Muscle layer of duodenum (tissue), 2 donors: ENCODE data around the gene TAS2R16.

Experiments used
- H3K27ac ChIP-seq: one replicate; pipeline ENCODE4 v1.7.0; 2013; ENCODE audit warnings: mild to moderate bottlenecking, low read length
- H3K27me3 ChIP-seq: one replicate; pipeline ENCODE4 v1.7.0; 2013; ENCODE audit warnings: low read depth, mild to moderate bottlenecking, control low read depth, low read length
- H3K36me3 ChIP-seq, 2 donors: one replicate each; pipeline ENCODE4 v1.7.0; 2013; ENCODE audit warnings: low read length in 2 of 2, control low read depth in 1 of 2, mild to moderate bottlenecking in 1 of 2; ENCODE audit not compliant: insufficient read depth in 2 of 2, control insufficient read depth in 1 of 2
- H3K4me1 ChIP-seq, 2 donors: one replicate each; pipeline ENCODE4 v1.7.0; 2013; ENCODE audit warnings: low read length in 2 of 2, mild to moderate bottlenecking in 2 of 2, control low read depth in 1 of 2, moderate library complexity in 1 of 2; ENCODE audit not compliant: insufficient read depth in 2 of 2, control insufficient read depth in 1 of 2
- H3K4me3 ChIP-seq, 2 donors: one replicate each; pipeline ENCODE4 v1.7.0; 2013; ENCODE audit warnings: low read length in 2 of 2, low read depth in 1 of 2, mild to moderate bottlenecking in 1 of 2
- H3K9me3 ChIP-seq, 2 donors: one replicate each; pipeline ENCODE4 v1.7.0; 2013; ENCODE audit warnings: low read length in 2 of 2, control low read depth in 1 of 2, mild to moderate bottlenecking in 1 of 2; ENCODE audit not compliant: control insufficient read depth in 1 of 2
- donor health status: healthy.

The TAS2R16 gene

DNA sequence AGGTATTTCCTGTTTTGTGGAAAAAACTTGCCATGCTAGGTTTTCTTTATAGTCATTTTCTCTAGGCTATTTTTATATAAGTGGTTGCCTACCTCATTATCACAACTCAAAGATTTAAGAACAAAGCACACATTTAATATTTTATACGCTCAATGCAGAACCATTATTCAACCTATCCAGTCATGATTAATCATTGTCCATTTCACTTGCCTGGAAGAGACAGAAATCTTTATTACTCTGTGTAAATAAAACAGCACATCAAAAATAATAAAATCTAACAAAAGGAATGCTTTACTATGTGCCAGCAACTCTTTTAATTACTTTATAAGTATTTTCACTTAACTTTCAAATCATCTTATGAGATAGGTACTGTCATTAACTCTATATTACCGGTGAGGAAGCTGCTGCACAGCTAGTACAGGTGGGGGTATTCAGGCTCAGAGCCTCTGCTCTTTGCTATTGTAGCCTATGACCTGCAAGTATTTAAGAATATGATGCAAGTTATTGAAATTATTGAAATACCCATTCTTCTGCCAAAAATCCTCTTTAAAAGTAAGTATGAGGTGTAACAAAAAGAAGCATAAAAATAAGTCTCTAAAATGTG is 16.4 kb upstream of the TAS2R16 start:
- no peaks in the 10 kb centered on the region for H3K4me1 ChIP-seq
- H3K9me3 ChIP-seq, result no peaks in the 10 kb centered on the region
- H3K36me3 ChIP-seq, result no peaks in the 10 kb centered on the region
- no peak overlapping the region for H3K27ac ChIP-seq
- no peak overlapping the region for H3K4me3 ChIP-seq
- H3K27me3 ChIP-seq, result no peaks in the 10 kb centered on the region

DNA sequence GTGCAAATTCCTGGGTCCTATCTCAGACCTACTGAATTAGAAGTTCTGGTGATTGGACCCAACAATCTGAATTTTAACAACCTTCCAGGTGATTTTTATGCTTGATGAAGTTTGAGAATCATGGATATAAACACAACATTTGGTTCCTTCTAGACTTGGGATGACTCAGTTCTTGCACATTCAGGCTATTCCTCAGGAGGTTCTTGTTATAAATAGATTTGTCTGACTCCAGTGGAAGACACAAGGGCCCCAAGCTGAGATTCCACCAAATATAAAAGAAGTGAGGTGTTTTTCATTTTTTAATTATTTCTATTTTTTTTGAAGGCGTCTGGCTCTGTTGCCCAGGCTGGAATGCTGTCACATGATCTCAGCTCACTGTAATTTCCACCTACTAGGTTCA is 9.4 kb upstream of the TAS2R16 start:
- Histone ChIP-seq H3K36me3 (no peaks in the 10 kb centered on the region), H3K27ac (no peak overlapping the region), H3K4me1 (no peaks in the 10 kb centered on the region), H3K4me3 (no peak overlapping the region), H3K27me3 (no peaks in the 10 kb centered on the region), H3K9me3 (no peaks in the 10 kb centered on the region)

DNA sequence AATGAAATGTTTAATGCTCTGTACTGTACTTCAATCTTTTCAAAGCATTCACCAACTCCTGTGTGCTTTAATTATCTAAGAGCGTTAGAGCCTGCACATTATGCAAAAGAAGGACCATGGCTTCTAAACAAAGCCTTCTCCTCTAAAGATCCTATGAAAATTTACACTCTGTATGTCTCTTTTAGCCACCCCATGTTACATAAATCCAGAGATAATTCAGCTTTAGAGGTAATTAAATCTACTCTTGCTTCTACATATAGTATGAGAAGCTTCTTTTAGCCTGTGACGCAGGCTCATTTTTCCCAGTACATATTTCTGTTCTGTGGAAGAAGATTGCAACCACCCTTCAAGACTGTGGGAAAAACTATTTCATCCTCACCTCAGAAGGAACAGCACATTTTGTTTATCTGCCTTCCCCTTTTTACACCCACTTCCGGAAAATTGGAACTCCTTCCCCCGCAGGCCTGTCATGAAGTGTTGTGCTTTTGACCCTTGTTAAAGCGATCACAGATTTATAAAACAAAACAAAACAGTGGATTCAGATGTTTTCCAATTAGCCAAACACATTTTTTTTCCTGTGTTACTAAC is 8.1 kb upstream of the TAS2R16 start:
- H3K36me3 ChIP-seq, result no peaks in the 10 kb centered on the region
- H3K27me3 ChIP-seq, result no peaks in the 10 kb centered on the region
- no peaks in the 10 kb centered on the region for H3K4me1 ChIP-seq
- H3K9me3 ChIP-seq, result no peaks in the 10 kb centered on the region
- H3K27ac ChIP-seq, result no peak overlapping the region
- H3K4me3 ChIP-seq, result no peak overlapping the region

DNA sequence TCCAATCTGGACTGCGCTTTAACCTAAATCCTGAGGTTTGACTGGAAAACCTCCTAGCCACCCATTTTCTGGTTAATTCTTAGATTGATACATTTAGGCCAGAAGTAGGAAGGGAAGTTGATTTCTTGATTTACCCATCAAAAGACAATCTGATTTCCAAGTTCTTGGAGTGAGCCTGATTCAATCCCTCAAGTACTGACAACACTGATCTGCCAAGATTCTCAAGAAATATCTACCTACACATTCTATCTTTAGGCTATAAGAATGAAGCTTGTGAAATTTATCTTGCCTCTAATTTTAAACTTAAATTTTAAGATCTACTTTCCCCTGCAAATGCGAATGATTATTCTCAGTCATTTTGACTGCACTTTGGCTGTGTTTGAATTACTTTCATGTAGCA is 5.9 kb downstream of the TAS2R16 start:
- H3K27ac ChIP-seq, result no peak overlapping the region
- no peaks in the 10 kb centered on the region for H3K9me3 ChIP-seq
- no peaks in the 10 kb centered on the region for H3K36me3 ChIP-seq
- no peak overlapping the region for H3K4me3 ChIP-seq
- H3K27me3 ChIP-seq, result no peaks in the 10 kb centered on the region
- no peaks in the 10 kb centered on the region for H3K4me1 ChIP-seq

DNA sequence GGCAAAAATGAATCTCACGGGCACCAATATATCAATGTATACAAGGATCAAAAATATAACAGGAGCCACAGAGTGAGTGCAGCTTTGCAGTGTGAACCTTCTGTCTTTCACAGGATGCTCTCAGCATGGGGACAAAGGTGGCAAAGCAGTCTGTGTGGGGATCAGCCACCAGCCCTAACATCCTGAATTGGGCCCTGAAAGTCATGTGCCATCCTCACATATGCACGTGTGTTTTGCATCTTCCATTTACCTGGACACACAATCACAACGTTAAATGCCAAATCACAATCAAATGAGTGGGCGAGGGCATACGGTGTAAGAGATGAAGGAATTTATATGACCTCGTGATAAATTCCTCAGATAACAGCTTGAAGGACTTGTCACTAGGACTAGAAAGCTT is 6.5 kb downstream of the TAS2R16 start:
- Histone ChIP-seq H3K36me3 (no peaks in the 10 kb centered on the region), H3K9me3 (no peaks in the 10 kb centered on the region), H3K27me3 (no peaks in the 10 kb centered on the region), H3K27ac (no peak overlapping the region), H3K4me1 (no peaks in the 10 kb centered on the region), H3K4me3 (no peak overlapping the region)

DNA sequence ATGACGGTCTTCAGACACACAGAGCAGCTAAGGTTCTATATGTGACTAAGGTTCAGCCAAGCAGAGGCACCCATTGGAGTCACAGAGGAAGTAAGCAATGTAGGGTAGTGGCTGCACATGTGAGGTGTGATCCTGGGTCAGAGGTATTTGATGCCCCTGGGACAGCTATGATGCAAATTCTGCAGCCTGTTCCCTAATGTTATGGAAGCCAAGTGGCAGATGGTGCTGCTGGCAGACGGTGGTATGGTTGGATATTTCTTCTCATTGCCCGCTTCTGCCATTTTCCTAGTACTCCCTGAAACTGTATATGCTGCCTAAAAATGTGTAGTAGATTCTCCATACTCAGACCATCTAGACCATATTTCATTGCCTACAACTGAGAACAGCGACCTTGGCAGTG is 7.2 kb downstream of the TAS2R16 start:
- no peak overlapping the region for H3K4me3 ChIP-seq
- no peaks in the 10 kb centered on the region for H3K36me3 ChIP-seq
- no peaks in the 10 kb centered on the region for H3K27me3 ChIP-seq
- no peaks in the 10 kb centered on the region for H3K9me3 ChIP-seq
- no peaks in the 10 kb centered on the region for H3K4me1 ChIP-seq
- no peak overlapping the region for H3K27ac ChIP-seq

DNA sequence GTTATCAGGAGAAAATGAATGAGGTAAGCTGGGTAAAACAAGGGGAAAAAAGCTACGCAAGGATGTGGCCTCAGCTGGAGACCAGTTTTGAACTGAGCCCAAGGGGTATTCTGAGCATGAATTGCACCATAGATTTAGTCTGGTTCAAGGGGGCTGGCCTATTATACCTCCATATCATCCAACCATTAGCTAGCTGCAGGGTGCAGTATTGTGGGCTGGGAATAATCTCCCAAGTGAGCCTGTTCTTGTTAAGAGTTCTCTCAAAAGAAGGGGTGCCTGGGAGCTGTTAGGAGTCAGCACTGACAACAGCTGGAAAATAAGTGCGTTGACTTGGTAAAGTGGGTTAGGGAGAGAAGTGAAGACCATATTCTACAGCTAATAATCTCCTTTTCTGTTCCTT is 8.0 kb downstream of the TAS2R16 start:
- no peak overlapping the region for H3K4me3 ChIP-seq
- H3K4me1 ChIP-seq, result no peaks in the 10 kb centered on the region
- no peaks in the 10 kb centered on the region for H3K9me3 ChIP-seq
- no peaks in the 10 kb centered on the region for H3K36me3 ChIP-seq
- H3K27ac ChIP-seq, result no peak overlapping the region
- H3K27me3 ChIP-seq, result no peaks in the 10 kb centered on the region

DNA sequence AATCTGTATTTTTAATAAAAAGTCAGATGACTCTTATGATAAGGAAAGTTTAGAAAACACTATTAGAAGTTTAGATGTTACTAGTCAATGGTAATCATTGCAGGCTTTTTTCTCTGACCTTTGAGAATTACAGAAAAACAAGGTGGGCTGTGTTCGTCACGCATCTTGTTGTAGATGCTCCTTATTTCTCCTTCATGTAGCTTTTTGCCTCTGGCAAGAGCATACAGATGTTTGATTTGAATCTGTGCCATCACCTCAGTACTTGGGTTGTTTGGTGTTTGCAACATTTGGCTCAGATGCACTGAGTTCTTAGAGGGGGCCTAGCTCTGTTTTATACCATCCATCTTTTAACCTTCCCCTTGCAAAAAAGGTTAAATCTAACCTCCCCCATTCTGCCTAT is 11.5 kb downstream of the TAS2R16 start:
- no peaks in the 10 kb centered on the region for H3K4me1 ChIP-seq
- H3K9me3 ChIP-seq, result no peaks in the 10 kb centered on the region
- no peak overlapping the region for H3K4me3 ChIP-seq

DNA sequence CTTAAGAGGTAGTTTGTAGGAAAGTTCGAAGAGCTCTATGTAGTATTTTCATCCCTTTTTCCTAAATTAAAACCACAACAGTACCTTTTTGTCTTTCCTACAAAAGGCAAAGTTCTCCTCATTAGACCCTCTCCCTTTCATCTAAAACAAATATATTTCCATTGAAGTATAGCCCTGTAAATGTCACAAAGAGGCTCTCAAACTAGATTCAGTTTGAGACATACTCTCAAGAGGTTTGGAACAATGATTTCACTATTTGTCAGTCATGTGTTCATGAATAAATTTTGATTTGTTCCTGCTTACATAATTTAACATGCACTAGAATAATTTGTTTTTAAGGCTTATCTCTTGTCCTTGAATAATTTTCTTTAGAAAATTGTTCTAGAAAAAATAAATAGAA is 12.2 kb downstream of the TAS2R16 start:
- H3K27me3 ChIP-seq, result no peaks in the 10 kb centered on the region
- no peaks in the 10 kb centered on the region for H3K4me1 ChIP-seq
- H3K27ac ChIP-seq, result no peak overlapping the region
- no peaks in the 10 kb centered on the region for H3K9me3 ChIP-seq
- H3K36me3 ChIP-seq, result no peaks in the 10 kb centered on the region
- no peak overlapping the region for H3K4me3 ChIP-seq

More for the DNA sequence above, 11.5 kb downstream of the TAS2R16 start:
- Histone ChIP-seq H3K36me3 (no peaks in the 10 kb centered on the region), H3K27ac (no peak overlapping the region), H3K27me3 (no peaks in the 10 kb centered on the region)

DNA sequence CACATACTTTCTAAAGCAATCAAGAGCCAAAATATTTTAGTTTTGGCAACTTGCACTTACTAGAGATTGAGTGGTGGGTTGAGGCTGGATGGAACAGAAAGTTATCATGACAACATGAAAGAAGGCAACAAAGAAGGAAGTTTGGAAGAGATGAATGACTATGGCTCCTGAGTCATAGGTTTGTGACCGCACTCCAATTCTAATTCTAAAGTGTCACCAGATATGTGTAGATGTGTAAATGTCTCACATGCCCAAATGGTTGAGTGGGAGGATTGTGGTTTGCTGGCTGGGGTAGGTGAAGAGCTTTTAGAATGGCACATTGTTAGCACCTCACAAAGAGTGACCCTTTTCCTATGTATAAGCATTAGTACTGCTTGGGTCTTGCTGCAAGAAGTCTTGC is 20.2 kb downstream of the TAS2R16 start:
- no peaks in the 10 kb centered on the region for H3K9me3 ChIP-seq
- H3K4me3 ChIP-seq, result no peak overlapping the region
- no peak overlapping the region for H3K27ac ChIP-seq
- no peaks in the 10 kb centered on the region for H3K36me3 ChIP-seq
- H3K27me3 ChIP-seq, result no peaks in the 10 kb centered on the region
- no peaks in the 10 kb centered on the region for H3K4me1 ChIP-seq

DNA sequence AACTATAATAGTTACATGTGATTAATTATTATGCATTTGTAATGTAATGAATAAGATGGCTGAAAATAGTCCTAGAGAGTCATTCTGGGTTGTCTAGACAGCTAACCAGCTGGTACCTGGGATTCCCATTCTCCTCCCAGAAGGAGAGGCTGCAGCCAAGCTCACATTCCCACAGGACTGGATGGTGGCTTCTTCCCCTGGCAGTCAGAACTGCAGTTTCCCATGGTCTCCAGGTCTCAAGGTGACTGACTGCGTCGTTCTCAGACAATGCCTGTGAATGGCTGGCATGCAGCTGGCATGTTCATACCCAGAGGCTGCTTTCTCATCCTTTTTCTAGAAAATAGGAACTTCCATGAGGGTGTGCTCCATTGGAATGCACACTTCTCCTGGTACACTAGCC is 21.3 kb downstream of the TAS2R16 start:
- no peaks in the 10 kb centered on the region for H3K4me1 ChIP-seq
- H3K9me3 ChIP-seq, result no peaks in the 10 kb centered on the region
- H3K27me3 ChIP-seq, result no peaks in the 10 kb centered on the region
- no peak overlapping the region for H3K27ac ChIP-seq
- no peaks in the 10 kb centered on the region for H3K36me3 ChIP-seq
- no peak overlapping the region for H3K4me3 ChIP-seq

DNA sequence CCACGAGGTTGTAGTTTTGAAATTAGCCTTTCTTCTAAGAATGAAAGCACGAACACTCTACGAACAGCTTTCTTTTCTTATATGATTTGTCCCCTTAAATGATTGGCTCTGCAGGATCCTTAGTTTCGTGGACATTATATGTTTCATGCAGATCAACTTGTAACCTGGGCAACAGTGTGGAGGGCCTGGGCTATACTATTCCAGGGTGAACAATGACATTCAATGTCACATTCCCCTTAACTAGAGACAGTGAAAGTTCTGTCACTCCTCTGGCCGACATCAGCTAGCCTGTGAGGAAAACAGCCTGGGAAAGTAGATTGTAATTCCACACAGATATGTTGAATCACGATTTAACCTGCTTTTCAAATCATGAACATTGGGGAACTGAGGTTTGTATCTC is 23.4 kb downstream of the TAS2R16 start:
- Histone ChIP-seq H3K4me3 (no peak overlapping the region), H3K4me1 (no peaks in the 10 kb centered on the region), H3K9me3 (no peaks in the 10 kb centered on the region), H3K27me3 (no peaks in the 10 kb centered on the region), H3K36me3 (no peaks in the 10 kb centered on the region), H3K27ac (no peak overlapping the region)
